HG03103 (cell line): ENCODE measurements around the gene RPS19BP1.
"Not testable (repeated sequence)": the region's sequence is repeated elsewhere in the genome, so short reads cannot be mapped to it uniquely, and the experiment has no call there.

ENCODE experiments used
- ATAC-seq: cut with Tn5 transposase; IDR thresholded peaks from one replicate; pipeline ENCODE4 v1.9.1; 2021; ENCODE audit warnings: low read depth; ENCODE audit not compliant: unreplicated experiment

The RPS19BP1 gene

DNA sequence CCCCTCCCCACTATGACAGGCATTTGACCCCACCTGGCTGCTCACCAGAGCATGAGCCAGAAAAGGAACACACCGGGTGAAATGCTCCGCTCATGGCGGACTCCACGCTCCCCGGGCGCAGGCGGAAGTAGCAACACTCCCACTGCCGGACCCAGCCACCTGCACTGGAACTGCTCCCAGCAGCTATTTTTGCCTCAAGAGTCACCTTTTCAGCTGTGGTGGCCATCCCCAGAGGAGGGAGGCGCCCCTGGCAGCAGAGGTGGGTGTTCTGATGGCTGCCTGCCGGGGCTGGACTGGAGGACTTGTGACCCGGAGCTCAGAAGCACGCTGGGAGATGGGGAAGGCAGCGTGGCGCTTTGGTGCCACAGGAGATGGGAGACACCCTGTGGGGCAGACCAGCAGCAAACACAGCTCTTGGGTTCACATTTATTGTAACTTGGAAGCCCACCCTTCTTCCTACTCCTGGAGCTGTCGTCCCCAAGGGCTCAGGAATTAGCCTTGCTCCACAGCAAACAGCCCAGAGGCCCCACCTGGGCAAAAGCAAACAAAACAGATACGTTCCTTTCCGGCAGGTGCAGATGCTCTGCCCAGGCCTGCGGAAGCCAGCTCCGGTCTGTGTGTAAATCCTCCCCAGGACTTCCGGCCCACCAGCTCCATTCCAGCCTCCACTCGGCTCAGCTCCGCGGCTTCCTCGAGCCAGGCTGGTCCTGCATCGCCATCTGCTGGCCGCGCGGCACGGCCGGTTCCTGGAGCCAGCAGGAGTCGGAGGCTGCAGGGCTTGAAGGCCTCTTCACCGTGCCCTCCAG is 3.7 kb downstream of the RPS19BP1 start:
- peak; percentile 36 for ATAC-seq

DNA sequence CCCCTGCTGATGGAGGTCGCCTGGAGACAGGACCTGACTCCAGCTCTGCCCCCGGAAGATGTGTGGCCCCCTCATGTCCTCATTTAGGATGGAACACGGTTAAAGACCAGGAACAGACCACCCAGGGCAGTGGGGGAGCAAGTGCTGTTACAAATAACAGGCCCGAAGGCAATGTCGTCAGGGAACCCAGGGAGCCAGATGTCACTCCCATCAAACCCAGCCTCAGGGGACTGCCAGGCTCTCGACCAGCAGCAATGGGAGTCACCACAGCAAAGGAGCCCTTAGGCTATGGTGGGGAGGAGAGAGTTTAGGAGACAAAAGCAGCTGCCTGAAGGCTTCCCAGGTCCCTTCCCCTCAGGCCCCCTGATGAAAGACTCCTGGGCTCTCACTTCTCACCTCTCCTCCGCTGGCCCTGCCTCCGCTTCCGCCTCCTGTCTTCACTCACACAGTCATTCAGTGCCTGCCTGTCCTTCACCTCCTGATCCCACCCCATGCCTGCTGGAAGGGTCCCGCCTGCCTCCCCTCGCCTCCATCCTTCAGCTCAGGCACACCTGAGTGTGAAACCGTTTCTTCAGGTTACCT is 4.4 kb downstream of the RPS19BP1 start:
- no peak for ATAC-seq

DNA sequence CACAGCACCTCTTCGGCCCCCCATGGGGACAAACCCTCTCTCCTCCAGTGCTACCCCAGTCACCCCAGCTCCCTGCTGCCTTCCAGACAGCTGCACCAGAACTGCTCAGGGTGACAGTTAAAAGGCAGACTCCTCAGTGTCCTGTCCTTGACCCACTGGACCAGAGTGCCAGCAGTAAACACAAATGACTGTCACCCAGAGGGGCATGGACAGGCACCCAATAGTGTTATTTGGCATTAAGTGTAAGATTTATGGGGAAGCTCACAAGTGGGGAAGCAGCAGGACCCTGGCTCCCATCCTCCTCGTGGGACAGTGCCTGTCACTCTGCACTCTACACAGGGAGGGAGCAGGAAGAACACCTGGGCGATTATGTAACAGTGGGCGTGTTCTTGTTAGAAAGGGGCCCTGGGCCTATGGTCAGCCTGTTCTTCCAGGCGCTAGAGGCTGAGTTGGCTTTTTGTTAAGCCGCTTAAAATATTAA is 5.0 kb downstream of the RPS19BP1 start:
- no peak for ATAC-seq

DNA sequence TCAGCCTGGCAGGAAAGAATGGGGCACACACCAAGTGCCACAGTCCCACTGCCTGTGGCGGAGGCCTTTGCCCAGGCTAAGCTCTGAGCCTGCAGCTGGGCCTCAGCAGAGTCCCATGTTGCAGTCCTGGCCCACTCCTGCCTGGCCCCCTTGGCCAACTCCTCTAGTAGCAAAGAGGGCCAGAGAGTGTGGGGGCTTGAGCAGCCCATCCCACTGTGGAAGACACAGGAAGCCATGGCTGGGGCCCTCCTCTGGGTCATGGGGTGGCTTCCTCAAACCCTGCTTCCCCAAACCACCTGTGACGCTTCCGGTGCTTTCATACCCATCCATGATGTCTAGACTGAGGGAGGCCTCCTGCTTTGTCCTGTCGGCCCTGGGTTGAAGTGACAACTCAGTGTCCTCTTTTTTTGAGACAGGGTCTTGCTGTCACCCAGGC is 5.8 kb downstream of the RPS19BP1 start:
- ATAC-seq = no peak

DNA sequence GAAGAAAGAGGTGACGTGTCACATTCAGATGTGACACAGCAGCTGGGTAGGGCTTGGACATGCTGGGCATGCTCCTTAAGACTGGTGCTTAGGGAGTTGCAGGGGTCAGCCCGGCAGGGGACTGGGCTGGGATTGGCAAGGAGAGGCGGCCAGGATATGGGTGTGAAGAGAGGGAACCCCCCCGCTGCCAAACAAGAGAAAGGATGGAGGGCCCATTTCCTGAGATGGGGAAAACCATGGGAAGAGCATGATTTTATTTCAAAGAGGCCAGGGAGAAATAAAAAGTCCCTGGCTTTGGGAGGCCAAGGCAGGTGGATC is 6.9 kb downstream of the RPS19BP1 start:
- ATAC-seq = no peak

DNA sequence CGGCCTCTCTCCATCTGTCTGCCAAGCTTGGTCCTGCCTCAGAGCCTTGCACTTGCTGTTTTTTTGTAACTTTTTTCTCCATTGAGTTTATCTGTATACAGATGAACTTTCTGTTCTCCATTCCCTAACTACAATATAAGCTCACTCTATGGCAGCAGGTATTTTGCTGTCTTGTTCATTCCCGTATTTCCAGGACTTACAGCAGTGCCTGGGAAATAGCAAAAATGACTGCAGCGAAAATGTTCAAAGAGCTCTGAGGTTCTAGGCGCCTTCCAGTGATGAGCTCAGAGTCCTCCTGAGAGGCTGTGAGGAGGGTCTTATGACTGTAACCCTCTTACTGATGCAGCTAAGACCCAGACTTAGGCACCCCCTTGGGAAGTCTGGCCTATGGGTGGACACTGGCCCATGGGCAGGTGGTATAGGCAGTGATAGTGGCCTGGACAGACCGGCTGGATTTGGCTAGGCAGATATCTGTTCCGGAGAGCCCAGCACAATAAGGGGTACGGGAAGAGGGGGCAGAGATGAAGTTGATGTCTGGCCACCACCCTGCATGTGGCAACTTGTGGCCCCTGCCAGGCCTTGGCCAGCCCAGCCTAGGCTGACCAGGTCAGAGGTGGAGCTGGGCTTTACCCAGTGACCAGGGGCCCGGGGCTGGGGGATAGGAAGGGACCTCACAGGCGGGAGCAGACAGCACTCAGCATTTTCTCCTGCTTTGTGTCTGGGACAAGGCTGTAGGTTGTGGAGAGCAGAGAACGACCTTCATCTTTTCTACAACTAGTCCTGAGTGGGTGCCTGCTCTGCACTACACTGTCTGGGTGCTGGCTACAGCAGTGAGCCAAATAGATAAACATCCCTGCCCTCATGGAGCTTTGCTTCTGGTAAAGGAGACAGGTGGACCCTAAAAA is 7.5 kb downstream of the RPS19BP1 start:
- ATAC-seq = no peak

DNA sequence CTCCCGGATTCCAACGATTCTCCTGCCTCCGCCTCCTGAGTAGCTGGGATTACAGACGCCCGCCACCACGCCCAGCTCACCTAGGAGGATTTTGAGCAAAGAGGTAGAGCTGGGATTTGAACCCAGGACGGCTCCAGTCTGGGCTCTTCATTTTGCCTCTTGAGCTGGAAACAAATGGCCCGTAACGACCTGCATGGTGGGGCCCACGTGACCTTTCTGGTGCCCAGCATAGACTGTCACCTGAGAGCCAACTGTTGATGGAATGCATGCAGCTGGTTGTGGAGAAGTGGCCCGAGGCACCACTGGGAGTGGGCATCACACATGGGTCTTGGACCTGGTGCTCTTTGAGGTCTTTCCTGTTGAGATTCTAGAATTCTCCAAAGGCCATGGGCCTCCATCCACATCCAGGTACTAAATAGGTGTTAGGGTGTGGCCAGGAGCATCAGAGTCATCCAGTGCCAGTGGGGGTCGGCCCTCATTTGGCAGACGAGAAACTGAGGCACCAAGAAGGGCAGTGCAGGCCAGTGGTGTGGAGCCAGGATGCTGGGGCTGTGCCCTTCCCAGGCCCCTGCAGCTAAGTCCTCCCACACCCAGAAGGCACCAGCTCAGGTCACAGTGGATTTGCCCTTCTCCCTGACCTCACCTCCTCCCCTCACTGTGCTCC is 8.3 kb downstream of the RPS19BP1 start:
- ATAC-seq = no peak

DNA sequence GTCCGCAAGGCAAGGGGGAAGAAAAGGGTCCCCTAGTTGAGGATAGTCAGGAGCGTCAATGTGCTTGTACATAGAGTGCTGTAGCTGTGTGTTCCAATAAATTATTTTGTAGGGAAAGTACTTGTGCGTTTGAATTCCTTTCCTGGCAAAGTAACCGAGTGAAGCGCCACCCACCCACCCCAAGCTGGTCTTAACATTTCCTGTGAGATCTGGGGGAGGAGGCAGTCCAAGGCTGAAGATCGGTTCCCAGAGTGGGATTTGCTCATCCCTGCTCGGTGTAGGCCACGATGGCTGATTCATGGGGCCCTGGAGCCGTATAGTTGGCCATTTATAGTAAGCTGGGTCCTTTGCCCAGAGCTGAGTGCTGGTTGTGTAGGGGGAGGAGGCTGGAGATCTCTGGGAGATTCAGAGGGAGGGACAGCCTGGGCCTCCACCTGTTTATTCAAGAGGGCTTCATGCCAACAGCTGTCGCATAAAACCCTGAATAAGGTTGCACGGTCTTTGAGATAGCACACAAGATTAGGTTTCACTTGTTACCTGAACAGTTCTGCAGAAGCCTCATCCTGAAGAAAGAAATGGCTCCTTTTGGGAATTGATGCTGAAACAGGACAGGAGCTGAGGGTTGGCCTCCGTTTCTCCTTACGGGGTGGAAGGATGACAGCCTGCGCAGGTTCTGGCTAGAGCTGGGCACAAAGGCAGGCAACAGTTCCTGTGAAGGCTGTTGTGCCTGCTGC is 9.8 kb downstream of the RPS19BP1 start:
- no peak for ATAC-seq

DNA sequence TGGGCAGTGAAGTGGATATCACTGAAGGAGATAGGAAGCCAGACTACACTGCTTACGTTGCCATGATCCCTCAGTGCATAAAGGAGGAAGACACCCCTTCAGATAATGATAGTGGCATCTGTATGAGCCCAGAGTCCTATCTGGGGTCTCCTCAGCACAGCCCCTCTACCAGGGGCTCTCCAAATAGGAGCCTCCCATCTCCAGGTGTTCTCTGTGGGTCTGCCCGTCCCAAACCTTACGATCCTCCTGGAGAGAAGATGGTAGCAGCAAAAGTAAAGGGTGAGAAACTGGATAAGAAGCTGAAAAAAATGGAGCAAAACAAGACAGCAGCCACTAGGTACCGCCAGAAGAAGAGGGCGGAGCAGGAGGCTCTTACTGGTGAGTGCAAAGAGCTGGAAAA is 10.5 kb downstream of the RPS19BP1 start:
- ATAC-seq = not testable (repeated sequence)

DNA sequence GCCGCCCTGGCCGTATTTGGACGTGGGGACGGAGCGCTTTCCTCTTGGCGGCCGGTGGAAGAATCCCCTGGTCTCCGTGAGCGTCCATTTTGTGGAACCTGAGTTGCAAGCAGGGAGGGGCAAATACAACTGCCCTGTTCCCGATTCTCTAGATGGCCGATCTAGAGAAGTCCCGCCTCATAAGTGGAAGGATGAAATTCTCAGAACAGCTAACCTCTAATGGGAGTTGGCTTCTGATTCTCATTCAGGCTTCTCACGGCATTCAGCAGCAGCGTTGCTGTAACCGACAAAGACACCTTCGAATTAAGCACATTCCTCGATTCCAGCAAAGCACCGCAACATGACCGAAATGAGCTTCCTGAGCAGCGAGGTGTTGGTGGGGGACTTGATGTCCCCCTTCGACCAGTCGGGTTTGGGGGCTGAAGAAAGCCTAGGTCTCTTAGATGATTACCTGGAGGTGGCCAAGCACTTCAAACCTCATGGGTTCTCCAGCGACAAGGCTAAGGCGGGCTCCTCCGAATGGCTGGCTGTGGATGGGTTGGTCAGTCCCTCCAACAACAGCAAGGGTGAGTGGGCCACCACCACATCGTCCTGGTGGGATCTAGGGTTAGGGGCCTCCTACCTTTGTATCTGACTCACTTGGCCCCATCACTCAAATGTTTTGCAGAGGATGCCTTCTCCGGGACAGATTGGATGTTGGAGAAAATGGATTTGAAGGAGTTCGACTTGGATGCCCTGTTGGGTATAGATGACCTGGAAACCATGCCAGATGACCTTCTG is 11.3 kb downstream of the RPS19BP1 start:
- ATAC-seq = not testable (repeated sequence)

DNA sequence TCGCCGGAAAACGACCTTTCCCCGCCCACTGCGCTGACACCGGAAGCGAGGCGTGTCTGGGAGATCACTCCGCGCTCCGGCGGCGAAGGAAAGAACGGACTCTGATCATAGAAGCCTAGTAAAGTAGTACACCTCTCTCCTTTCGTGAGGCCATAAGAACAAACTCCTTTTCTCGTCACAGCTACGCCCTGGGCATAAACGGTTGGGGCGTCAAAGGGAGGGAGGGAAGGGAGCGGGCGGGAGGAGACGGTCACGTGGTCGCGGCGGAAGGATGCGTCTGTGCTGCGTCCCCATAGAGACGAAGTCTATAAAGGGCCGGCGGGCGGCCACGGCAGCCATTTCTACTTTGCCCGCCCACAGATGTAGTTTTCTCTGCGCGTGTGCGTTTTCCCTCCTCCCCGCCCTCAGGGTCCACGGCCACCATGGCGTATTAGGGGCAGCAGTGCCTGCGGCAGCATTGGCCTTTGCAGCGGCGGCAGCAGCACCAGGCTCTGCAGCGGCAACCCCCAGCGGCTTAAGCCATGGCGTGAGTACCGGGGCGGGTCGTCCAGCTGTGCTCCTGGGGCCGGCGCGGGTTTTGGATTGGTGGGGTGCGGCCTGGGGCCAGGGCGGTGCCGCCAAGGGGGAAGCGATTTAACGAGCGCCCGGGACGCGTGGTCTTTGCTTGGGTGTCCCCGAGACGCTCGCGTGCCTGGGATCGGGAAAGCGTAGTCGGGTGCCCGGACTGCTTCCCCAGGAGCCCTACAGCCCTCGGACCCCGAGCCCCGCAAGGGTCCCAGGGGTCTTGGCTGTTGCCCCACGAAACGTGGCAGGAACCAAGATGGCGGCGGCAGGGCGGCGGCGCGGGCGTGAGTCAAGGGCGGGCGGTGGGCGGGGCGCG is 12.1 kb downstream of the RPS19BP1 start, which contains the start of gene ATF4:
TSS of gene ATF4 (plus strand) at position 337 of the 880 bp plus-strand sequence. CDS start 884 bp downstream, outside the sequence.
- peak; percentile 30 for ATAC-seq

DNA sequence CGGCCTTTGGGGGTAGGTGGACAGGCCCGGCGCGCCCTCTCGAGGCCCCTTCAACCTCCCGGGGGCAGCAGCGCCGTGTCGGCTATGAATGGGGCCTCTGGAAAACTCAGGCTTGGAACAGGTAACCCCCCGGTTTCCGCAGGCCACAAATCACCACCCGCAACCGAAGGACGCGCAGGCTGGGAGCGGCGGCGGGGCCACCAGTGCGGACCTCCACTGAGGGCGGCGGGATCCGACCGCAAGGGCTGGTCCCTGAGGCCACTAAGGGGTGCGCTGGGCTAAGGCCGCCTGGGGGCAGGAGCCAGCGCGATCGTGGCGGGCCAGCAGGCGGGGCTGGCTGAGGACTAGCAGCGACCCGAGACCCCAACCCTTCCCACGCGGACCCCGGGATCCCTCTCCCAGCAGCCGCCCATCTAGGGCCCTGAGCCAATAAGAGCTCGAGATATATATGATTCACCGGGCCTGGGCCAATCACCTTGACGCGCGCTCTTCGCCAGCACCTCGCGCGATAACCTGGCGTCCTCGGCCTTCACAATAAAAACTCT is 12.8 kb downstream of the RPS19BP1 start:
- ATAC-seq = peak; percentile 68

DNA sequence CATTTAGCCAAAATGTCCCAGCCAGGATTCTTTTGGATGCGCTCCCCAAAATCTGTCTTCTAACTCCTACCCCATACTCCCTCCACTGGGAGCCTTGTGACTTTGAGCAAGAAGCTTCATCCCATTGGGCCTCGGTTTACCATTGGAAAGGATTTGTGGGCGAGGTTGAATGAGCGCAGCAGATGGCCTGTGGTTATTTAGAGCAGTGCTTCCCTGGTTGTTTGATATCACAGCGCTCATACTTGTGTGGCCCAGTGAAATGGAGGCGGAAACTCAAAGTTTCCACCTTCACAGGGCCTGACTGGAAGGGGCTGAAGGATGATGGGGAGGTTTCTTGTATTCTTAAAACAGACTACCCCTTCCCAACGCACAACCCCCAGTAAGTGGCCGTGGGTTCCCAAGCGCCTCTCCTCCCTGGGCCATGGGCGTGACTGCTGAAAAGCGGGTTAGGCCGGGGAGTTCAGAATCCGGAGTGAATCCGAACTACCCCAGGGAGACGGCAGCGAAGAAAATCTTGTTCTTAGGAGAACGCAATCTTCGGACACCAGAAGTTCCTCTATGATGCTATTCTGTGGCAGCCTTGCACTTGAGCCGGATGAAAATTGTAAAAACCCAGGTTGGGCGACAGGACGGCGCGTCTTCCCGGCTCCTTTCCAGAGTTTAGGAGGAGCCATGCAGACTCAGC is 13.4 kb downstream of the RPS19BP1 start:
- ATAC-seq = peak; percentile 4

DNA sequence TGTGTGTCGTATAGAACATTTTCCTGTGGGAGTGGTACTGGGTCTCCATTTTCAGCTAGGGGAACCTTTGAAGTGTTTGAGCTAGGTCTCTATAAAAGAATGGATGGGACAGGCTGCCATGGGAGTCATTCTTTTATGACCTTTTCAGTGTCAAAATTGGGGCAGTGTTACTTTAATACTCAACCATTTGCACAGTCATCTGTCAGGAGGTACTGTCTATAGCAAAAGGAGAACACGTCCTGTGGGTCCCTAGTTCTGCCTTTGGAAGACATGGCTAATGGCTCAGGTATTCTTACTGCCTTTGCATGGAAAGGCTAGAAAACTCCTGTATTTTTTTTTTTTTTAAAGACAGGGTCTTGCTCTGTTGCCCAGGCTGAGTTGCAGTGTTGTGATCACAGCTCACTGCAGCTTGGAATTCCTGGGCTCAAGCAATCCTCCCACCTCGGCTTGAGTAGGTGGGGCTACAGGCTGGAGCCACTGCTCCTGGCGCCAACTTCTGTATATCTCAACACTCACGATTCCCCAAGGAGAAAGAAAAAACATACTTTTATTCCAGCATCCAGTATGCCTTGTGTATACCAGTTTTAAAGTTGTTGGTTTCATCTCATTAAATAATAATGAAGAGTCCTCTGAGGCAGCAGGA is 14.3 kb downstream of the RPS19BP1 start:
- ATAC-seq = no peak

DNA sequence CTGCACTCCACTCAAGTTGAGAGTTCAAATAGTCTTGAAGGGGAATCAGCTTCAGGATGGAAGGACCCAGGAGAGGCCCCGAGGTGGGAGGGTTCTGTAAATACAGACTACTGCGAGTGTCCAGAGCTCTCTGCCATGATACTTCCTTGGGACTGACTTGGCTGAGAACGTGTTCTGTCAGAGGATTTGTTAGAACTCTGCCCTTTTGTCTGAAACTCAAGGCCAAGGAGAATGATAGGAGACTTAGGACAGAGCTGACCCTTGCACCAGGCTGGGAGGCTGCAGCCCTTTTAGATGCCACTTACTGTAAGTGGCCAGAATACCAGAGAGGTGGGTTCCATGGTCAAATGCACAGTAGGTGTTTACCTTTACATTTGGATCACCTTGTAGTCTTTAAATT is 15.1 kb downstream of the RPS19BP1 start:
- no peak for ATAC-seq

DNA sequence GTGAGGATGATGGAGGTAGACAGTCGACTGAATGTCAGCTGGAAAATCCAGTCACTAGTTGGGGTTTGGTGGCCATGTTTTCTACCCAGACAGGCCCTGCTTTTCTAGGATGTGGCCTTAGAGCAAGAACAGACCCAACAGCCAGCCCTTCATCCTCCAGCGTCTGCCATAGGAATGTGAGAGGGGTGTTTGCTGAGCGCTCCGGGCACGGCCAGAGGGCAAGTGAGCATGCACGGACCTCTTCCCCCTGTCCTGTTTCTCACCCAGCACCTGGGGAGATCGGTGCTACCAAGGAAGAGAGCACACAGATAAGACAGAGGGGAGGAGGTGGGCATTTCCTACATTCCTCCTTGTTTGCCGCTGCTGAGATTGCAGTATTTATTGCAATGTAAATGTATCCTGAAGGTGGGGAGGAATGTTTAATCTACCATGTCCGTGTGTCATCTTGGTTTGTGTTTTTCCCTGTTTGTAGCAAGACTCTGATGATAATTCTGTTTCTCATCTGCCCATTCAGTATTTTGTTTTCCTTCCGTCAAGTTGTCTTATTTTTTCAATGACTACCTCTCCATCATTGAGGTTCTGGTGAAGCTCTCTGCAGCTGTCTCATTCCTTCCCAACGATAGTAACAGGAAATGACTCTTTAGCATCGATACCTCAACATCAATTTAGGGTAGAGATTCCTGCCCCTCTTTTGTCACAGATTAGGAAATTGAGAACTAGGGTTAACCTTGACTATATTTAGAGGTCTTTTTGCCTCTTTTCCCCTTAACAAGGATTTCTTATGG is 17.1 kb downstream of the RPS19BP1 start:
- no peak for ATAC-seq
